NCI-H1105 (cell line): ENCODE data around the gene PDPK1.

Experiments used
- DNase-seq: peaks from one replicate; lab custom pipeline; 2025; lab: John Stamatoyannopoulos, UW

Gene PDPK1

GRCh38 chr16:2537451-2538379 lies at the start of gene PDPK1:
Gene PDPK1, plus strand, starts transcription at chr16:2538021. Its CDS starts 92 bp downstream, at chr16:2538113.
- DNase-seq: peak; percentile 63

- no peak for DNase-seq
Measured at GRCh38 chr16:2489581-2489980, 48.2 kb upstream of the PDPK1 start.

- DNase-seq: no peak
Measured at GRCh38 chr16:2490190-2491105, 47.4 kb upstream of the PDPK1 start.

GRCh38 chr16:2492292-2492691 lies 45.5 kb upstream of the PDPK1 start:
- no peak for DNase-seq

GRCh38 chr16:2493605-2494004 lies 44.2 kb upstream of the PDPK1 start:
- no peak for DNase-seq

- DNase-seq: no peak
Measured at GRCh38 chr16:2494616-2495015, 43.2 kb upstream of the PDPK1 start.

GRCh38 chr16:2495041-2495440 lies 42.8 kb upstream of the PDPK1 start:
- DNase-seq: no peak

- DNase-seq: no peak
Measured at GRCh38 chr16:2496223-2497115, 41.4 kb upstream of the PDPK1 start.

- no peak for DNase-seq
Measured at GRCh38 chr16:2497116-2497630, 40.6 kb upstream of the PDPK1 start.

- no peak for DNase-seq
Measured at GRCh38 chr16:2497695-2498484, 39.9 kb upstream of the PDPK1 start.

GRCh38 chr16:2498531-2499253 lies 39.1 kb upstream of the PDPK1 start:
- no peak for DNase-seq

GRCh38 chr16:2499454-2499853 lies 38.4 kb upstream of the PDPK1 start:
- no peak for DNase-seq

- no peak for DNase-seq
Measured at GRCh38 chr16:2499890-2500429, 37.9 kb upstream of the PDPK1 start.

GRCh38 chr16:2500430-2500917 lies 37.3 kb upstream of the PDPK1 start:
- DNase-seq: no peak

GRCh38 chr16:2500918-2501750 lies 36.7 kb upstream of the PDPK1 start:
- peak; percentile 58 for DNase-seq

GRCh38 chr16:2501946-2502895 lies 35.6 kb upstream of the PDPK1 start:
- DNase-seq: no peak

- DNase-seq: no peak
Measured at GRCh38 chr16:2505695-2506094, 32.1 kb upstream of the PDPK1 start.
